ENCODE measurements around the gene LBH. TPM values are rescaled to one million over a fixed set of nuclear protein-coding genes. Genes with fewer than 3 reads are reported as not detected.

Gene LBH
- total RNA-seq, 4 donors from 2014 or later = 104 to 206 (median 126) TPM

DNA sequence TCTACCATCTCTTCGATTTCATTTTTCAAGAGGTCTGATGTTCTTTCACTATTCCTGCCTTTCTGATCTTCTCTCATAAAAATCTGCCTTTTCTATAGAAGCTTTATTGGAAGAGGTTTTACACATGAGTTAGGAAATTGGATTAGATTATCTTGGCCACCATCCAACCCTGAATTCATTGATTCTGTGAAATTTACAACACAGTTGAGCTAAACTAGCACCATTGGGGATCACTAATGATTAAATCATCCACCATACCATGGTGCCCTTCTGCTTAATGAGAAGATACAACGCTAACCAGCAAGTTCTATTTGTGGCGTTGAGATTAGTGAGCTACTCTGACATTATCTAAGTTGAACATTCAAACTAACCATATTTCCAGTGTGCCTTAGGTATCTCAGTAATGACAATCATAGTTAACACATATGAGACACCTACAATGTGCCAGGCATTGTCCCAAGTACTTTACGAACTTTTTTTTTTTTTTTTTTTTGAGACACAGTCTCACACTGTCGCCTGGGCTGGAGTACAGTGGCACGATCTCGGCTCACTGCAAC is 17.3 kb upstream of the LBH start:
- H3K4me3 ChIP-seq (replicated peaks in 1 of 3) = no peak overlapping the region
- TF ChIP-seq POLR2A (IDR thresholded peaks at IDR 0.05) = no peak
- TF ChIP-seq, protein P1, sequence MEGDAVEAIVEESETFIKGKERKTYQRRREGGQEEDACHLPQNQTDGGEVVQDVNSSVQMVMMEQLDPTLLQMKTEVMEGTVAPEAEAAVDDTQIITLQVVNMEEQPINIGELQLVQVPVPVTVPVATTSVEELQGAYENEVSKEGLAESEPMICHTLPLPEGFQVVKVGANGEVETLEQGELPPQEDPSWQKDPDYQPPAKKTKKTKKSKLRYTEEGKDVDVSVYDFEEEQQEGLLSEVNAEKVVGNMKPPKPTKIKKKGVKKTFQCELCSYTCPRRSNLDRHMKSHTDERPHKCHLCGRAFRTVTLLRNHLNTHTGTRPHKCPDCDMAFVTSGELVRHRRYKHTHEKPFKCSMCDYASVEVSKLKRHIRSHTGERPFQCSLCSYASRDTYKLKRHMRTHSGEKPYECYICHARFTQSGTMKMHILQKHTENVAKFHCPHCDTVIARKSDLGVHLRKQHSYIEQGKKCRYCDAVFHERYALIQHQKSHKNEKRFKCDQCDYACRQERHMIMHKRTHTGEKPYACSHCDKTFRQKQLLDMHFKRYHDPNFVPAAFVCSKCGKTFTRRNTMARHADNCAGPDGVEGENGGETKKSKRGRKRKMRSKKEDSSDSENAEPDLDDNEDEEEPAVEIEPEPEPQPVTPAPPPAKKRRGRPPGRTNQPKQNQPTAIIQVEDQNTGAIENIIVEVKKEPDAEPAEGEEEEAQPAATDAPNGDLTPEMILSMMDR (IDR thresholded peaks at IDR 0.05) = no peak
- H3K36me3 ChIP-seq = no peaks in the 10 kb centered on the region
- peaks cover 5 to 8% of the 10 kb centered on the region in 2 donors for H3K4me1 ChIP-seq
- H3K27ac ChIP-seq = no peak overlapping the region
- no peak for DNase-seq
- WGBS, 2 donors = 97 to 99% methylated on average over 7 of the region's 7 CpGs
- H3K27me3 ChIP-seq = no peaks in the 10 kb centered on the region
- no peaks in the 10 kb centered on the region for H3K9me3 ChIP-seq
- intact Hi-C loops (cut with DNase I) = no loop called here

DNA sequence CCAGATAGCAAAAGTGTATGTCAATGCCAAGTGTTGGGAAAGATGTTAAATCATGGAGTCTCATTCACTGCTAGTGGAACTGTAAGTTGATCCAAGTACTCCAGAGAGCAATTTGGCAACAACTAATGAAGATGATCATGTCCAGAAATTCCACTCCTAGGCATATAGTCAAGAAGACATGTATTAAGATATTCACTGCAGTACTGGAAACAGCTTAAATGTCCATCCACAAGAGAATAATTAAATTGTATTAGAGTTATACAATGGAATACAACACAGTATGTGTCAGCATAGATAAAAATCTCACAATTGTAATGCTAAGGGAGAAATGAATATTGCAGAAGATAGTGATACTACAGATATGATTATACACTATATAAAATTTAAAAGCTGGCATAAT is 15.2 kb upstream of the LBH start:
- Histone ChIP-seq H3K36me3 (no peaks in the 10 kb centered on the region), H3K27me3 (no peaks in the 10 kb centered on the region), H3K4me3 (replicated peaks in 1 of 3) (no peak overlapping the region), H3K27ac (no peak overlapping the region), H3K4me1 (peaks cover 5 to 8% of the 10 kb centered on the region in 2 donors), H3K9me3 (no peaks in the 10 kb centered on the region)
- intact Hi-C loops (cut with DNase I) = no loop called here
- TF ChIP-seq, protein P1 (IDR thresholded peaks at IDR 0.05) = no peak
- TF ChIP-seq POLR2A (IDR thresholded peaks at IDR 0.05) = no peak
- DNase-seq = no peak

DNA sequence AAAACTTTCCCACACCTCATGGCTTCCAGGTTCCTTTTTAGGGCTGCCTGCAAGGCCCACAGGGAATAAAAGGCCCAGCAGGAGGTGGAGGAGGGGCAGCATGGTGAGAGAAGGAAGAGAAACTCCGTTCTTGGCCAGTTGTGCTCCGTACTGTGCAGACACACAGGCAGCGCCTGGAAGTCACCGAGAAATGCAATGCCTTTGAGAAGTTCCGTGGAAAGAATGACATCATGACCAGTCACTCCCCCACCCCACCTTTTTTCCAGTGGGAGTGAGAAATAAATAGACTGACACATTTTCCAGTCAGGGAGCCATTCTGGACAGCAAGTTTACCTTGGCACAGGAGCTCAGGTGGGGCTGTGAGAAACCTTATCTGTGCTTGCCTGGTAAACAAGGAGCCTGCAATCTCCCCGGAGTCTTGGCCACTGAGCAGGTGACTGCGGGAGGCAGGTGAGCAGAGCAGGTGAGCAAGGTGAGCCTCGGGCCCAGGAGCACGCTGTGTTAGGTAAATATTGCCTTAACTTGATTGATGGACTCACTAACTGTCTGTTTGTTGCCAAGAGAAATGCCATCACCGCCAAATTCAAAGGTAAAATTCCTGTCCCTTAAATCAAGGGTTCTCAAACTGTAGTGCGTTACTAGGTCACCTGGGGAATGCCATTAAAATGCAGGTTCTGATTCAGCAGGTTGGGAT is 13.5 kb upstream of the LBH start:
- 49 to 53% methylated on average over 11 of the region's 11 CpGs for WGBS, 2 donors
- Histone ChIP-seq H3K9me3 (no peaks in the 10 kb centered on the region), H3K27me3 (no peaks in the 10 kb centered on the region), H3K27ac (no peak overlapping the region), H3K4me3 (replicated peaks in 1 of 3) (no peak overlapping the region), H3K36me3 (no peaks in the 10 kb centered on the region), H3K4me1 (peaks cover 5 to 8% of the 10 kb centered on the region in 2 donors)
- intact Hi-C loops (cut with DNase I) = no loop called here
- peak in 1 of 2 donors; percentile 34 for DNase-seq
- TF ChIP-seq, protein P1 (IDR thresholded peaks at IDR 0.05) = no peak
- no peak for TF ChIP-seq POLR2A (IDR thresholded peaks at IDR 0.05)

DNA sequence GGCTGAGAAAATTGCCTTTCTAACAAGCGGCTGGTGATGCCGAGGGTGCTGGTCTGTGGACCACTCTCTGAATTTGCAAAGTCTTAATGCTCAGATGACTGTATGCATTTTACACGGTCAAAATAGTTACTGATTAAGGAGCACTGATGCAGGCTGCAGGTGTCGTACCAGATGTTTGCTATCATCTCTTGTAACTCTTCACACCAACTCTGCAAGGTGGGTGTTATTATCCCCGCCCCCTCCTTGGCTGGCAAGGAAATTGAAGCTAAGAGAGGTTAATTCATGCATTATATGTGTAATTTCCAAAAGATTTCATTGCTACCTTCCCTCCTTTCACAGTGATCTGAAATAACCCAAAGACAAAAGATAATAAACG is 13.0 kb upstream of the LBH start:
- peaks cover 5 to 8% of the 10 kb centered on the region in 2 donors for H3K4me1 ChIP-seq
- no peak for DNase-seq
- no peaks in the 10 kb centered on the region for H3K27me3 ChIP-seq
- no peaks in the 10 kb centered on the region for H3K36me3 ChIP-seq
- WGBS, 2 donors = 90 to 95% methylated on average over 6 of the region's 6 CpGs
- no peak overlapping the region for H3K4me3 ChIP-seq (replicated peaks in 1 of 3)
- TF ChIP-seq, protein P1 (IDR thresholded peaks at IDR 0.05) = no peak
- no peak for TF ChIP-seq POLR2A (IDR thresholded peaks at IDR 0.05)
- no peaks in the 10 kb centered on the region for H3K9me3 ChIP-seq
- intact Hi-C loops (cut with DNase I) = no loop called here
- no peak overlapping the region for H3K27ac ChIP-seq

DNA sequence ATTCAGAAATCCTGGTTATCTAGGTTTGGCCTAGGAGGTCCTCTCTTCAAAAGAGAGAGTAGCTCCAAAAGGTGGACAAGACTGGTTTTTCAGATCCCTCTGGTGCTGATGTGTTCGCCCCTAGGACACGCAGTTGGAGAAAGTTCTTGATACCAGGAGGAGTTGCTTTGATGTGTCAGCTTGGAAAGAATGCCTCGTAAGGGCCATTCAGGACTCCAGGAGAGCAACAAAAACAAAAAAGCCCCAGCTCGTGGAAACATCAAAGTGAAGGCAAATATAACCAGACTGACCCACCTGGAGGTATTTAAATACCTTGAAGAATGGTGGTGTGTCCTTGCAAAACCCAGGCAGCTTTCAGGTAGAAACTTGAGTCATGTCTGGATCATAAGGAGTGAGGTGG is 12.5 kb upstream of the LBH start:
- DNase-seq = no peak
- H3K36me3 ChIP-seq = no peaks in the 10 kb centered on the region
- no peaks in the 10 kb centered on the region for H3K9me3 ChIP-seq
- TF ChIP-seq POLR2A (IDR thresholded peaks at IDR 0.05) = no peak
- TF ChIP-seq, protein P1 (IDR thresholded peaks at IDR 0.05) = no peak
- peaks cover 5 to 8% of the 10 kb centered on the region in 2 donors for H3K4me1 ChIP-seq
- no peak overlapping the region for H3K27ac ChIP-seq
- H3K4me3 ChIP-seq (replicated peaks in 1 of 3) = no peak overlapping the region
- 67 to 70% methylated on average over 4 of the region's 4 CpGs for WGBS, 2 donors
- H3K27me3 ChIP-seq = no peaks in the 10 kb centered on the region
- intact Hi-C loops (cut with DNase I) = no loop called here

All from thyroid gland (tissue), 4 donors.